ENCODE results near the gene LTA.

The LTA gene

DNA sequence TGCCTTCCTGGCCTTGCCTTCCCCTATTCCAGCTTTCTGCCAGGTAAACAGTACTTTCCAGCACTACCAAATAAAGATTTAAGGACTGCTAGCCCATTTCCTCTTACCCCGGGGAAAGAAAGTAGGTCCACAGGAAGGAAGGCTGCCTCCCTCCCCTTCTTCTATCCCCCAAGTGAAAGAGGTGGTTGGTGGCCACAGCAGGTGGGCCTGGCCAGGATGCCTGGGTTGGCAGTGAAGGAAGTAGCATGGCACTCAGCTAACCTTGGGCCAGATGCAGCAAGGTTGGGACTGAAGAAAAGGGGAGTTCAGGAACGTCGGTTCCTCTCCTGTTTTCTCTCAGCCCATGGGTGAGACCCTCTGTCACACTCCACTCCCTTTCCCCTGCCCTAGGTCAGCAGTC, 15.8 kb upstream of the LTA start:
- Mint-ChIP-seq H3K27ac (peak overlapping the region; percentile 16), H3K27me3 (peaks cover 5% of the 10 kb centered on the region), H3K4me1 (ENCODE audit: low read depth) (peaks cover 78% of the 10 kb centered on the region), H3K36me3 (ENCODE audit: low read depth) (peaks cover 41% of the 10 kb centered on the region), H3K9me3 (no peaks in the 10 kb centered on the region), H3K4me3 (no peak overlapping the region)

DNA sequence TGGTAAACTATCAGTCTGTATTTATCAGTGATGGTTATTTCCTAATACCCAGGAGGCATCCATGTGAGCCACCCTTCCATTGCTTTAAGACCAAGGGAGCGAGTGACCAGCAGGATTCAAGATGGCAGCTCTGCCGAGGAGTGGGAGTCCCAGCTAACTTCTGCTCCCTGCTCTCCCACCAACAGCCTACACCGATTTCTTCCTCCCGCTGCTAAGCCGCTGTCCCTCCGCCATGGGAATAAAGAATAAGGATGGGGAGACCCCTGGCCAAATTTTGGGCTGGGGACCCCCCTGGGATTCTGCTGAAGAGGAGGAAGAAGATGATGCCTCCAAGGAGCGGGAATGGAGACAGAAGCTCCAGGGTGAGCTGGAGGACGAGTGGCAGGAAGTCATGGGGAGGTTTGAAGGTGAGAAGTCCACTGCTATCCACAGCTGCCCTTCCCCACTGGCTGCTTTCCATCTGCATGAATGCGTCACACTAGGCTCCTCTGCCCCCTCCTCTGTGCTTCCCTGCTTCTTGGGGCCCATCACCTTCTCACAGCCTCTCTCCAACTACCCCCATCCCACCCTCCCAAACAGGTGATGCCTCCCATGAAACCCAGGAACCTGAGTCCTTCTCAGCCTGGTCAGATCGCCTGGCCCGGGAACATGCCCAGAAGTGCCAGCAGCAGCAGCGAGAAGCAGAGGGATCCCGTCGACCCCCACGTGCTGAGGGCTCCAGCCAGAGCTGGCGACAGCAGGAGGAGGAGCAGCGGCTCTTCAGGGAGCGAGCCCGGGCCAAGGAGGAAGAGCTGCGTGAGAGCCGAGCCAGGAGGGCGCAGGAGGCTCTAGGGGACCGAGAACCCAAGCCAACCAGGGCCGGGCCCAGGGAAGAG, 14.4 kb upstream of the LTA start:
- H3K4me1 Mint-ChIP-seq (ENCODE audit: low read depth), result peaks cover 81% of the 10 kb centered on the region
- H3K36me3 Mint-ChIP-seq (ENCODE audit: low read depth), result peaks cover 44% of the 10 kb centered on the region
- peak overlapping the region; percentile 98 for H3K27ac Mint-ChIP-seq

DNA sequence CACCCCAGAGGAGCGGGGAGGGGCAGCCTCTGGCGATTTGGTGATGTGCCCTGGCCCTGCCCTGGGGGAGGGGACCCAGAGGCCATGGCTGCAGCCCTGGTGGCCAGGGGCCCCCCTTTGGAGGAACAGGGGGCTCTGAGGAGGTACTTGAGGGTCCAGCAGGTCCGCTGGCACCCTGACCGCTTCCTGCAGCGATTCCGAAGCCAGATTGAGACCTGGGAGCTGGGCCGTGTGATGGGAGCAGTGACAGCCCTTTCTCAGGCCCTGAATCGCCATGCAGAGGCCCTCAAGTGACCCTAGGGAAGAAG, 13.8 kb upstream of the LTA start:
- no peaks in the 10 kb centered on the region for H3K9me3 Mint-ChIP-seq
- H3K4me3 Mint-ChIP-seq, result peak overlapping the region; percentile 80
- peaks cover 5% of the 10 kb centered on the region for H3K27me3 Mint-ChIP-seq
- H3K4me1 Mint-ChIP-seq (ENCODE audit: low read depth), result peaks cover 84% of the 10 kb centered on the region
- H3K36me3 Mint-ChIP-seq (ENCODE audit: low read depth), result peaks cover 42% of the 10 kb centered on the region
- H3K27ac Mint-ChIP-seq, result peak overlapping the region; percentile 98

More for the DNA sequence above, 14.4 kb upstream of the LTA start:
- peaks cover 5% of the 10 kb centered on the region for H3K27me3 Mint-ChIP-seq
- H3K4me3 Mint-ChIP-seq, result peak overlapping the region; percentile 20
- no peaks in the 10 kb centered on the region for H3K9me3 Mint-ChIP-seq

DNA sequence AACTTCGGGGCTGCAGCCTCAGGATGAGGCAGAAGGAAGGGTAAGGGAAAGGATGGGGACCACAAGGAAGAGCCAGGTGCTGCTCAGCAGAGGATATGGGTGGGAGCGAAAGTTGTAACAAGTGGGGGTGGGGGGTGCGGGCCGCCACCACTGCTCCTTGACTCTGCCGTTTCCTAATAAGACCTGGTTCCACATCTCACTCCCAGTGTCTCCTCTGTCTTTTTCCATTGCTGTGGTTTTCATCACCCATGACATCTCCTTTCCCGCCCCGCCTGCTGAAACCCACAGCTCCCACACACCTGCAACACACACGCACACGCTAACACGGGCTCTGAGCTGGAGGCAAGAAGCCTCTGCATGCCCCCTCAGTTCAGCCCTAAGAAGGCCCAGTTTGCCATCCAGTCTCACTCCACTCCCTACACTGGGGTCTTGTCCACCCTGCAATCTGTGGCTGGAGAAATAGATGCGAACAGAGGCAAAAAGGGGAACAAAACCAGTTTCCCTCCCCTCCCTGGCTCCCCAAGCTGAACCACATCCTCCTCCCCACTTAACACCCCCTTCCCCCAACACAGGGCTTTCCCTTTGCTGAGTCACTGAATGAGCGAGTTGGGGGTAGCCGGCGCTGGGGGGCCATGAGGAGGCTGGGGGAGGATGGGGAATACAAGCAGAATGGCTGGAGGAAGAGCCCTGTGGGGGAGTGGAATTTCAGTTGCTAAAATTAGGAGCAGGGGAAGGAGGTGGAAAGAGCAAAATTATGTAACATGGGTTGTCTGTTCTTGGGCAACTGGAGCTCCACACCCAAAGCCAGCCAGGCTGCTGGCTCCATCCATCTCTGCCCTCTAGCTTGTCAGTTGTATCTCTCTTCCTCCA, 13.2 kb upstream of the LTA start:
- H3K4me1 Mint-ChIP-seq (ENCODE audit: low read depth), result peaks cover 89% of the 10 kb centered on the region

DNA sequence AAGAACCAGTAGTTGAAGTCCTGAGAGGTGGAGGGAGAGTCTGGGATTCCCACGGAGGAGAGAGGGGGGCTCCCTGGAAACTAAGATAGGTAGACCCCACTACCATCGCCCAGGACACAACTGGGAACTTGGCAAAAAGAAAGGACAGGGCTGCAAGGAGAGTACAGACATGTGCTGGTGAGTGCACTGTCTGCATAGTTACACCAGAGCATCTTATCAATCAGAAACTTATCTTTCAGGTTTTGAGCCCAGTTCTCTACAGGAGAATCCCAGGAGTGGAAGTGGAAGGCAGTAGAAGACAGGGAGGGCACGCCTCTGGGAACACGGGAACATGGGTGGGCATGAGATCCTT, 12.5 kb upstream of the LTA start:
- no peaks in the 10 kb centered on the region for H3K9me3 Mint-ChIP-seq
- peaks cover 87% of the 10 kb centered on the region for H3K4me1 Mint-ChIP-seq (ENCODE audit: low read depth)
- H3K4me3 Mint-ChIP-seq, result peak overlapping the region; percentile 80

More for the DNA sequence above, 13.2 kb upstream of the LTA start:
- Mint-ChIP-seq H3K4me3 (peak overlapping the region; percentile 80), H3K27ac (peak overlapping the region; percentile 98), H3K9me3 (no peaks in the 10 kb centered on the region), H3K36me3 (ENCODE audit: low read depth) (peaks cover 44% of the 10 kb centered on the region), H3K27me3 (peaks cover 5% of the 10 kb centered on the region)

DNA sequence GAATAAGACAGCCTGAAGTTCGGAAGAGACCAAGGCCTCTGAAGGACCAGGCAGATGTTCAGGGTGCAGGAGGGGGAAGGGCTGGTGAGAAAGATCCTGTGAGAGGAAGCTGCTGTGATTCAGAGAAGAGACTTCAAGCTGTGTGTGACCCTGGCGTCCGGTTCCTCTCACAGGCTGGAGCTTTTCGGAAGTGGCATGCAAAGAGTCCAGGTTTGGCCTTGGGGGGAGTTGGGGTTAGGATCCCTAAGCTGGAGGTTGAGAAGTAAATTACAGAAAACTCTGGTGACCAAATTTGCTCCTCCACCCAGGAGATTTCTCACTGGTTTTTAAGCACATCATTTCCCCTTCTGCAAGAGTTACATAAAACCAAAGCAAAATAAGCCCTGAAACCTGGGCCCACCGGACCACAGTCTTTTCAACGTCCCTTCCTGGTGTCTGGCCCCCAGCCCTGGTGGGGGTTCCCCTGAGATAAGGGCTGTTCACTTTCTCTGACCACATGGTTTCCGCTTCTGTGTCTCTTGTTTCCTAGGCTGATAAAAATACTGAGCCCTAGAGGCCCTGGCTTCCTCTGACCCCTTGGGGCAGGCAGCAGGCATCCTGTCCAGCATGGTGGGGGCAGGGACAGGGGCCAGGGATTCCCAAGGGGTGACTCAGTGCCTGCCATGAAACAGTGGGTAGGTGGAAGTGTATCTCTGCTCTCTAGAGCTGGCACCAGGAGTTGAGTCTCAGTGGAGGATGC, 12.0 kb upstream of the LTA start:
- H3K36me3 Mint-ChIP-seq (ENCODE audit: low read depth), result peaks cover 47% of the 10 kb centered on the region
- H3K4me3 Mint-ChIP-seq, result peak overlapping the region; percentile 80
- H3K9me3 Mint-ChIP-seq, result no peaks in the 10 kb centered on the region
- peak overlapping the region; percentile 98 for H3K27ac Mint-ChIP-seq
- H3K27me3 Mint-ChIP-seq, result peaks cover 5% of the 10 kb centered on the region
- peaks cover 87% of the 10 kb centered on the region for H3K4me1 Mint-ChIP-seq (ENCODE audit: low read depth)

More for the DNA sequence above, 12.5 kb upstream of the LTA start:
- H3K27me3 Mint-ChIP-seq, result peaks cover 5% of the 10 kb centered on the region
- peaks cover 45% of the 10 kb centered on the region for H3K36me3 Mint-ChIP-seq (ENCODE audit: low read depth)
- H3K27ac Mint-ChIP-seq, result peak overlapping the region; percentile 98

DNA sequence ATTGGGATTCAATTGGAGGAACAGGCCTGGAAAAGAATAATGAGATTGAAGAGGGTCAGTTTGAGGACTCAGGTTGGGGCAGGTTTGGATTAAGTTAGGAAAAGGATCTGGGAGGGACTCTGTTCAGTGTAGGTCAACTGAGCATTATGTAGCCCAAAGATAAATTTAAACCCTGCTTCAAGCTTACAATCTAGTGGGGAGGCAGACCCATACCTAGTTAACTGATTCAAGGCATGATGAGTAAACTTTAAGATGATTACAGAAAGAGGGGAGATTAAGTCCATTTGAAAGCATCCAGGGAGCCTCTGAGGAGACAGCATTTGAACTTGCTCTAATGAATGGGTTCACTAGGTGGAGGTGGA, 11.4 kb upstream of the LTA start:
- peaks cover 50% of the 10 kb centered on the region for H3K36me3 Mint-ChIP-seq (ENCODE audit: low read depth)
- peak overlapping the region; percentile 80 for H3K4me3 Mint-ChIP-seq
- H3K4me1 Mint-ChIP-seq (ENCODE audit: low read depth), result peaks cover 92% of the 10 kb centered on the region

DNA sequence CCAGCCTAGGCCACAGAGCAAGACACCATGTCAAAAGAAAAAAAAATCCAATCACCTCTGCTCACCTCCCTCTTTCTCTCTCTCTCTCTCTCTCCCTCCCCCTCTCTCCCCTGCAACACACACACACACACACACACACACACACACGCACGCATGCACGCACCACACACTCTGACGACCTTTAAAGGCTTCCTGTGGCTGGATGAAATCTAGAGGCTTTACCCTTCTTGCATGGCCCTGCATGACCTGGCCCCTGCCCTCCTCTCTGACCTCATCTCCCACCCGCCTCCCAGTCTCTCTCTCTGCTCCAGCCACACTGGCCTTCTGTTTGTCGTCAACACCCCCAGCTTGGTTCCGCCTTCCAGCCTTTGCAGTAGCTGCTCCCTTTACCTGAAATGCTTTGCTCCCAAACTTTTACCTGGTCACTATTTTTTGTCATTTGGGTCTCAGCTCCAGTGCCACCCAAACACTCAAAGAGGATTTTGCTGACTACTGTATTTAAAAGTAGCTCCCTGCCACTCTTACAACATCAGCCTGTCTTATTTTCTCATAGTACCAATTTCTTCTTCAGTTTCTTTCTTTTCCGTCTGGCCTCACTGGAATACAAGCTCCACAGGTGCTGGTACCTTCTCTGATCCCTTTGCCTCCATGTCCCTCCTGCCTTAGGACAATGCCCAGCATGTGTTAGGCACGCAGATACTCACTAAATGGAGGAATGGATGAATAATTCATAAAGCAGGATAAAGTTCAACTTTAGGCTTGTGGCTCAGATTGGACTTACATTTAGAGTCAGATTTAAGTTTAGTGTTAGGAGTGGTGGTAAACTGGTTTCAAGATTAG, 4.3 kb upstream of the LTA start:
- H3K9me3 Mint-ChIP-seq, result no peaks in the 10 kb centered on the region
- H3K27ac Mint-ChIP-seq, result peak overlapping the region; percentile 84
- H3K4me3 Mint-ChIP-seq, result peak overlapping the region; percentile 70
- H3K36me3 Mint-ChIP-seq (ENCODE audit: low read depth), result peaks cover 25% of the 10 kb centered on the region
- no peaks in the 10 kb centered on the region for H3K27me3 Mint-ChIP-seq
- H3K4me1 Mint-ChIP-seq (ENCODE audit: low read depth), result peaks cover 93% of the 10 kb centered on the region

More for the DNA sequence above, 11.4 kb upstream of the LTA start:
- peaks cover 5% of the 10 kb centered on the region for H3K27me3 Mint-ChIP-seq
- peak overlapping the region; percentile 98 for H3K27ac Mint-ChIP-seq
- H3K9me3 Mint-ChIP-seq, result no peaks in the 10 kb centered on the region

DNA sequence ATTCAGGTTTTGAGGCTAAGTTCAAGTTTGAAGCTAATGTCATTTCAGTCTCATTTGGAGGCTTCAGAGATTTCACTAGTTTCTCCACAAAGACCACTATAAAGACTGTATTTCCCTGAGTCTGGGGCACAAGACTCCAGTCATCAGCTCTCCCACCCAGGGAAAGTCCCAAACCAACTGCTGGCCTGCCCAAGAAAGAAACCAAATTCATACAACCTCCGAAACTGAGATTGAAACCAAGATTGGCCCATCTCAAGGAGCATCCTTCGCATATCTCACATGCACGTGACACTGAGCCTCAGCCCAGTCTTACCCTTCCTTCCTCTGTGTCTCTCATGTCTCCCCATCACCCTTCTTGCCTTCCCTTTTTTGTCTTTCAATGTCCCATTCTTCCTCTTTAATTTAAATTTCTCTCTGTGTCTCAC, 3.5 kb upstream of the LTA start:
- Mint-ChIP-seq H3K4me3 (peak overlapping the region; percentile 70), H3K27ac (peak overlapping the region; percentile 84), H3K27me3 (no peaks in the 10 kb centered on the region), H3K4me1 (ENCODE audit: low read depth) (peaks cover 93% of the 10 kb centered on the region), H3K9me3 (no peaks in the 10 kb centered on the region), H3K36me3 (ENCODE audit: low read depth) (peaks cover 26% of the 10 kb centered on the region)

DNA sequence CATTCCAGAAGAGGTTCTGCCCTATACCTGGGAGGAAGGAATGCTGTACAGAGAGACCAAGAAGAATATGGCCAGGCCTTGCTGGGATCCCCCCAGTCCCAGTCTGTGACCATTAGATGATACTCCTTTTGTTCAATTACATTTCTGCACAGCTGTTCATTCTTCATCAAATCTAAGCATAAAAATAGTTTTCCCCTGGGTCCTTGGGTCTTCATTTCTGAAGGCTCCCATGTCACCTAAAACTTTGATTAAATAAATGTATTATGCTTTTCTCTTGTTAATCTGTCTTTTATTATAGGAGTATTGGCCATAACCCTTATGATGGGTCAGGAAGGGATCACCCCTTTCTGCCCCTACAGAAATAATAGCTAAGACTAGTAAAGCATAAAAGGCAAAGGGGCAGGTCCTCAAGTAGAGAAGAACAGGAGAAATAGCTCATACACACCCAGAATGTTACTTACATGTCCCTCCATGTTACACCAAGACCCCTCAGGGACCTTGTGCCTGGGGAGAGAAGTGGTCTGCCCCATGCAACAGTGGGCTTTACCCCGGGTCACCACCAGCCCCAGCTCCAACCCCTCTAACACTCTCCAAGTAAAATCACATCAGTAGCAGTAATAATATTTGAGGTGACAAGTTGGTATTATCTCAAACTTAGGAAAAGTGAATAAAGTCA, 2.1 kb upstream of the LTA start:
- Mint-ChIP-seq H3K36me3 (ENCODE audit: low read depth) (peaks cover 25% of the 10 kb centered on the region), H3K27me3 (no peaks in the 10 kb centered on the region), H3K4me3 (peak overlapping the region; percentile 56), H3K9me3 (no peaks in the 10 kb centered on the region), H3K27ac (peak overlapping the region; percentile 56), H3K4me1 (ENCODE audit: low read depth) (peaks cover 96% of the 10 kb centered on the region)

DNA sequence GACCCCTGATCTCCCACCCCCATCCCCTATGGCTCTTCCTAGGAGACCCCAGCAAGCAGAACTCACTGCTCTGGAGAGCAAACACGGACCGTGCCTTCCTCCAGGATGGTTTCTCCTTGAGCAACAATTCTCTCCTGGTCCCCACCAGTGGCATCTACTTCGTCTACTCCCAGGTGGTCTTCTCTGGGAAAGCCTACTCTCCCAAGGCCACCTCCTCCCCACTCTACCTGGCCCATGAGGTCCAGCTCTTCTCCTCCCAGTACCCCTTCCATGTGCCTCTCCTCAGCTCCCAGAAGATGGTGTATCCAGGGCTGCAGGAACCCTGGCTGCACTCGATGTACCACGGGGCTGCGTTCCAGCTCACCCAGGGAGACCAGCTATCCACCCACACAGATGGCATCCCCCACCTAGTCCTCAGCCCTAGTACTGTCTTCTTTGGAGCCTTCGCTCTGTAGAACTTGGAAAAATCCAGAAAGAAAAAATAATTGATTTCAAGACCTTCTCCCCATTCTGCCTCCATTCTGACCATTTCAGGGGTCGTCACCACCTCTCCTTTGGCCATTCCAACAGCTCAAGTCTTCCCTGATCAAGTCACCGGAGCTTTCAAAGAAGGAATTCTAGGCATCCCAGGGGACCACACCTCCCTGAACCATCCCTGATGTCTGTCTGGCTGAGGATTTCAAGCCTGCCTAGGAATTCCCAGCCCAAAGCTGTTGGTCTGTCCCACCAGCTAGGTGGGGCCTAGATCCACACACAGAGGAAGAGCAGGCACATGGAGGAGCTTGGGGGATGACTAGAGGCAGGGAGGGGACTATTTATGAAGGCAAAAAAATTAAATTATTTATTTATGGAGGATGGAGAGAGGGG, 1.4 kb downstream of the LTA start:
- Mint-ChIP-seq H3K27ac (peak overlapping the region; percentile 100), H3K27me3 (no peaks in the 10 kb centered on the region), H3K36me3 (ENCODE audit: low read depth) (peaks cover 49% of the 10 kb centered on the region), H3K9me3 (no peaks in the 10 kb centered on the region), H3K4me3 (peak overlapping the region; percentile 98), H3K4me1 (ENCODE audit: low read depth) (peaks cover 97% of the 10 kb centered on the region)

DNA sequence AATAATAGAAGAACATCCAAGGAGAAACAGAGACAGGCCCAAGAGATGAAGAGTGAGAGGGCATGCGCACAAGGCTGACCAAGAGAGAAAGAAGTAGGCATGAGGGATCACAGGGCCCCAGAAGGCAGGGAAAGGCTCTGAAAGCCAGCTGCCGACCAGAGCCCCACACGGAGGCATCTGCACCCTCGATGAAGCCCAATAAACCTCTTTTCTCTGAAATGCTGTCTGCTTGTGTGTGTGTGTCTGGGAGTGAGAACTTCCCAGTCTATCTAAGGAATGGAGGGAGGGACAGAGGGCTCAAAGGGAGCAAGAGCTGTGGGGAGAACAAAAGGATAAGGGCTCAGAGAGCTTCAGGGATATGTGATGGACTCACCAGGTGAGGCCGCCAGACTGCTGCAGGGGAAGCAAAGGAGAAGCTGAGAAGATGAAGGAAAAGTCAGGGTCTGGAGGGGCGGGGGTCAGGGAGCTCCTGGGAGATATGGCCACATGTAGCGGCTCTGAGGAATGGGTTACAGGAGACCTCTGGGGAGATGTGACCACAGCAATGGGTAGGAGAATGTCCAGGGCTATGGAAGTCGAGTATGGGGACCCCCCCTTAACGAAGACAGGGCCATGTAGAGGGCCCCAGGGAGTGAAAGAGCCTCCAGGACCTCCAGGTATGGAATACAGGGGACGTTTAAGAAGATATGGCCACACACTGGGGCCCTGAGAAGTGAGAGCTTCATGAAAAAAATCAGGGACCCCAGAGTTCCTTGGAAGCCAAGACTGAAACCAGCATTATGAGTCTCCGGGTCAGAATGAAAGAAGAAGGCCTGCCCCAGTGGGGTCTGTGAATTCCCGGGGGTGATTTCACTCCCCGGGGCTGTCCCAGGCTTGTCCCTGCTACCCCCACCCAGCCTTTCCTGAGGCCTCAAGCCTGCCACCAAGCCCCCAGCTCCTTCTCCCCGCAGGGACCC, 2.3 kb downstream of the LTA start:
- Mint-ChIP-seq H3K27ac (peak overlapping the region; percentile 100), H3K4me1 (ENCODE audit: low read depth) (peaks cover 97% of the 10 kb centered on the region), H3K36me3 (ENCODE audit: low read depth) (peaks cover 54% of the 10 kb centered on the region), H3K4me3 (peak overlapping the region; percentile 98), H3K9me3 (no peaks in the 10 kb centered on the region), H3K27me3 (no peaks in the 10 kb centered on the region)
